ENCODE results near the gene STON2. TPM values are rescaled to one million over a fixed set of nuclear protein-coding genes. Genes with fewer than 3 reads are reported as not detected.

Gene STON2
- total RNA-seq, 2 experiments from 2014 or later = not detected

GRCh38 chr14:81323093-81323492, 77.0 kb downstream of the STON2 start:
- Mint-ChIP-seq H3K4me1 (ENCODE audit: low read depth) (no peaks in the 10 kb centered on the region), H3K4me3 (no peak overlapping the region), H3K27me3 (no peaks in the 10 kb centered on the region), H3K9me3 (no peaks in the 10 kb centered on the region), H3K36me3 (ENCODE audit: low read depth) (no peaks in the 10 kb centered on the region), H3K27ac (no peak overlapping the region)
- Histone ChIP-seq H3K27ac (ENCODE audit: low read depth in 1 of 2, low read length in 2 of 2) (no peak overlapping the region), H3K9me3 (ENCODE audit: control insufficient read depth in 1 of 2, insufficient read depth in 1 of 2, low read length in 2 of 2) (no peaks in the 10 kb centered on the region), H3K36me3 (ENCODE audit: insufficient read depth, low read length) (no peaks in the 10 kb centered on the region), H3K4me1 (ENCODE audit: insufficient read depth, low read length) (no peaks in the 10 kb centered on the region), H3K27me3 (ENCODE audit: control insufficient read depth in 1 of 2, insufficient read depth in 2 of 2, low read length in 2 of 2) (no peaks in the 10 kb centered on the region), H3K4me3 (ENCODE audit: low read length) (no peak overlapping the region)
- ATAC-seq (ENCODE audit: poor library complexity) (no peak), DNase-seq (no peak)
- intact Hi-C loops (cut with DNase I, micrococcal nuclease) = no loop called here
- CTCF ChIA-PET = interaction anchor here (1.0 kb wide), 1 partner anchor 12 kb away, joined by 3 read pairs; no protein-coding TSS in a partner anchor
- POLR2A ChIA-PET = no interaction called here
- TF ChIP-seq CTCF (IDR thresholded peaks at IDR 0.05) = no peak

- DNase-seq = no peak
- ATAC-seq (ENCODE audit: poor library complexity) = no peak
- Histone ChIP-seq H3K9me3 (ENCODE audit: control insufficient read depth in 1 of 2, insufficient read depth in 1 of 2, low read length in 2 of 2) (no peaks in the 10 kb centered on the region), H3K4me3 (ENCODE audit: low read length) (no peak overlapping the region), H3K27ac (ENCODE audit: low read depth in 1 of 2, low read length in 2 of 2) (no peak overlapping the region), H3K27me3 (ENCODE audit: control insufficient read depth in 1 of 2, insufficient read depth in 2 of 2, low read length in 2 of 2) (no peaks in the 10 kb centered on the region), H3K4me1 (ENCODE audit: insufficient read depth, low read length) (no peaks in the 10 kb centered on the region), H3K36me3 (ENCODE audit: insufficient read depth, low read length) (no peaks in the 10 kb centered on the region)
- TF ChIP-seq CTCF (IDR thresholded peaks at IDR 0.05) = no peak
- POLR2A ChIA-PET = no interaction called here
- Mint-ChIP-seq H3K27ac (no peak overlapping the region), H3K36me3 (ENCODE audit: low read depth) (no peaks in the 10 kb centered on the region), H3K4me3 (no peak overlapping the region), H3K4me1 (ENCODE audit: low read depth) (no peaks in the 10 kb centered on the region), H3K27me3 (no peaks in the 10 kb centered on the region), H3K9me3 (no peaks in the 10 kb centered on the region)
- CTCF ChIA-PET = interaction anchor here (1.0 kb wide), 1 partner anchor 12 kb away, joined by 3 read pairs; no protein-coding TSS in a partner anchor
- intact Hi-C loops (cut with DNase I, micrococcal nuclease) = no loop called here
Observed at GRCh38 chr14:81319946-81320345, 80.2 kb downstream of the STON2 start.

DNA sequence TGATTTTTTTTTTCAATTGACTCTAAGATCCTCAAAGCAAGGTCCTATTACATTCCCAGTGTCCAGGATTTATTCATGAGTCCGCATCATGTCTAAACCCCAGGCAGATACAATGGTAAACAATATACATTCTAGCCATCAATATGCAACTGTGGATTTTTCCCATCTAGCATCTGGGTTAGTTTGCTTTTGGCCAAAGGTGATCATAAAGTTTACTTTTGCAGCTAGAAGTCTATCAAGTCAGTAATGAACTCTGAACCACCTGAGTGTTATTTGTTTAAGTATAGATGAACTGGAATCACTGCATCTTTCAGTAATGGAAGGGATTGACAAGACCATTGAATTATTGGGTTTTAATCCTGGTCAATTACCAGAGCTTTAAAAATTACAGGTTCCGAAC, 80.8 kb downstream of the STON2 start:
- Histone ChIP-seq H3K27ac (ENCODE audit: low read depth in 1 of 2, low read length in 2 of 2) (no peak overlapping the region), H3K4me3 (ENCODE audit: low read length) (no peak overlapping the region), H3K36me3 (ENCODE audit: insufficient read depth, low read length) (no peaks in the 10 kb centered on the region), H3K4me1 (ENCODE audit: insufficient read depth, low read length) (no peaks in the 10 kb centered on the region), H3K9me3 (ENCODE audit: control insufficient read depth in 1 of 2, insufficient read depth in 1 of 2, low read length in 2 of 2) (no peaks in the 10 kb centered on the region), H3K27me3 (ENCODE audit: control insufficient read depth in 1 of 2, insufficient read depth in 2 of 2, low read length in 2 of 2) (no peaks in the 10 kb centered on the region)
- no peaks in the 10 kb centered on the region for H3K36me3 Mint-ChIP-seq (ENCODE audit: low read depth)
- no peak overlapping the region for H3K27ac Mint-ChIP-seq
- no peaks in the 10 kb centered on the region for H3K9me3 Mint-ChIP-seq
- ATAC-seq (ENCODE audit: poor library complexity) = no peak
- no peak for DNase-seq
- H3K4me1 Mint-ChIP-seq (ENCODE audit: low read depth) = no peaks in the 10 kb centered on the region
- no peak for TF ChIP-seq CTCF (IDR thresholded peaks at IDR 0.05)
- no peaks in the 10 kb centered on the region for H3K27me3 Mint-ChIP-seq
- ChIA-PET CTCF (no interaction called here), POLR2A (no interaction called here)
- H3K4me3 Mint-ChIP-seq = no peak overlapping the region
- intact Hi-C loops (cut with DNase I, micrococcal nuclease) = no loop called here
